Adipocyte (in vitro differentiated cells): Measurements from ENCODE around the gene RASSF7.
A peak's percentile ranks its signal among the peaks of the same experiment; 100 is the strongest.

Experiments
- DNase-seq: peaks from one replicate; pipeline ENCODE4 v3.0.0-alpha.2; 2015; ENCODE audit warnings: low read depth
- H3K27me3 ChIP-seq: replicated peaks from 2 replicates; pipeline ENCODE4 v1.7.0; 2013; ENCODE audit warnings: mild to moderate bottlenecking, low read length, moderate library complexity; ENCODE audit not compliant: control insufficient read depth, insufficient read depth
- H3K36me3 ChIP-seq: 2 replicates; pipeline ENCODE4 v1.7.0; 2013; ENCODE audit warnings: low read length, mild to moderate bottlenecking, moderate library complexity; ENCODE audit not compliant: control insufficient read depth, insufficient read depth, severe bottlenecking
- H3K4me1 ChIP-seq: 2 replicates; pipeline ENCODE4 v1.7.0; 2013; ENCODE audit warnings: mild to moderate bottlenecking, low read length, moderate library complexity; ENCODE audit not compliant: control insufficient read depth, insufficient read depth
- H3K4me3 ChIP-seq: 2 replicates; pipeline ENCODE4 v1.7.0; 2013; ENCODE audit warnings: mild to moderate bottlenecking, low read length, moderate library complexity
- H3K9ac ChIP-seq: 2 replicates; pipeline ENCODE4 v1.7.0; 2013; ENCODE audit warnings: mild to moderate bottlenecking, low read length, moderate library complexity
- H3K9me3 ChIP-seq: 2 replicates; pipeline ENCODE4 v1.7.0; 2013; ENCODE audit warnings: mild to moderate bottlenecking, low read length, moderate library complexity; ENCODE audit not compliant: control insufficient read depth

The RASSF7 gene

GRCh38 chr11:548700-549603 lies 11.8 kb upstream of the RASSF7 start:
- Histone ChIP-seq H3K4me3 (no peak overlapping the region), H3K9ac (no peak overlapping the region), H3K4me1 (no peaks in the 10 kb centered on the region), H3K36me3 (no peaks in the 10 kb centered on the region), H3K9me3 (no peaks in the 10 kb centered on the region), H3K27me3 (peaks cover 5% of the 10 kb centered on the region)
- no peak for DNase-seq

DNA sequence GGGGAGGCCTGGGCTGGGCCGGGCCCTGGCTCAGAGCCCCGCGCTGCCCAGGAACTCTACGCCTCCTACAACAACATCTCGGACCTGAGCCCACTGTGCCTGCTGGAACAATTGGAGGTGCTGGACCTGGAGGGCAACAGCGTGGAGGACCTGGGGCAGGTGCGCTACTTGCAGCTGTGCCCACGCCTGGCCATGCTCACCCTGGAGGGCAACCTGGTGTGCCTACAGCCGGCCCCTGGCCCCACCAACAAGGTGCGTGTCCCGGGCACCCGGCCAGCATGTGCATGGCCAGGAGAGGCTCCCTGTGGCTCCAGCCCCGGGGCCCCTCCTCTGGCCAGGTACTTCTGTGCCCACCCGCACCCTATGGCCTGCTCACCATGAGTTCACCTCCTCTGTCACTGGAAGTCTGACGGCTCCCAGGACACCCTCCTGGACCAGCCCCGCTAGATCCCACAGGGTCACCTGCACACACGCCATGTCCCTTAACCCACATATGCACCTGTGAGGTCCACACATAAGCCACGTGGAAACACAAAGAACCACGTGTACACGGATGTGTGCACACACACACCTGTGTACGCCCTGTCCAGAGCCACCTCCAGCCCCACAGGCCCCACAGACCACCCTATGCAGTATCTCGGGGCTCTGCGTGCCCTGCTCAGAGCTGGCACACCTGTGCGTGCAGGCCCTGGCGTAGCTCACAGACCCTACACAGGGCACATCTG lies 10.6 kb upstream of the RASSF7 start:
- no peak for DNase-seq
- H3K4me3 ChIP-seq = no peak overlapping the region

GRCh38 chr11:550746-551085 lies 10.1 kb upstream of the RASSF7 start:
- no peak for DNase-seq
- peaks cover 12% of the 10 kb centered on the region for H3K27me3 ChIP-seq
- no peaks in the 10 kb centered on the region for H3K9me3 ChIP-seq
- no peaks in the 10 kb centered on the region for H3K36me3 ChIP-seq
- no peak overlapping the region for H3K4me3 ChIP-seq
- no peak overlapping the region for H3K9ac ChIP-seq
- H3K4me1 ChIP-seq = no peaks in the 10 kb centered on the region

More for the DNA sequence above, 10.6 kb upstream of the RASSF7 start:
- Histone ChIP-seq H3K4me1 (no peaks in the 10 kb centered on the region), H3K9ac (no peak overlapping the region), H3K36me3 (no peaks in the 10 kb centered on the region), H3K9me3 (no peaks in the 10 kb centered on the region), H3K27me3 (peaks cover 12% of the 10 kb centered on the region)

DNA sequence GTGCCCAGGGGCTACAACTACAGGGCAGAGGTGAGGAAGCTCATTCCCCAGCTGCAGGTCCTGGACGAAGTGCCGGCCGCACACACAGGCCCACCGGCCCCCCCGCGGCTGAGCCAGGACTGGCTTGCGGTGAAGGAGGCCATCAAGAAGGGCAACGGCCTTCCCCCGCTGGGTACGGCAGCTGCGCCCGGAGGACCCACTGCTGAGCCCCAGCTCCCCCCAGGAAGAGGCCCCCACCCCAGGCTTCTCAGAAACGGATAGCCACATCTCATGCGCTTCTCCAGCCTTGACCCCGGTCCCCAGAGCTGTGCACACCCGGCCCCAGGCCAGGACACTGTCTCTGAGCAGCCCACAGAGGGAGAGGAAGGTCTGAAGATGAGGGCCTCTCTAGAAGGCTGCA lies 9.6 kb upstream of the RASSF7 start:
- H3K9ac ChIP-seq = no peak overlapping the region
- peaks cover 12% of the 10 kb centered on the region for H3K27me3 ChIP-seq
- H3K4me1 ChIP-seq = no peaks in the 10 kb centered on the region
- no peaks in the 10 kb centered on the region for H3K9me3 ChIP-seq
- DNase-seq = no peak
- H3K36me3 ChIP-seq = no peaks in the 10 kb centered on the region
- no peak overlapping the region for H3K4me3 ChIP-seq

GRCh38 chr11:551596-551995 lies 9.2 kb upstream of the RASSF7 start:
- no peak overlapping the region for H3K9ac ChIP-seq
- no peaks in the 10 kb centered on the region for H3K36me3 ChIP-seq
- H3K4me1 ChIP-seq = no peaks in the 10 kb centered on the region
- no peak for DNase-seq
- H3K27me3 ChIP-seq = peaks cover 12% of the 10 kb centered on the region
- H3K9me3 ChIP-seq = no peaks in the 10 kb centered on the region
- H3K4me3 ChIP-seq = no peak overlapping the region

DNA sequence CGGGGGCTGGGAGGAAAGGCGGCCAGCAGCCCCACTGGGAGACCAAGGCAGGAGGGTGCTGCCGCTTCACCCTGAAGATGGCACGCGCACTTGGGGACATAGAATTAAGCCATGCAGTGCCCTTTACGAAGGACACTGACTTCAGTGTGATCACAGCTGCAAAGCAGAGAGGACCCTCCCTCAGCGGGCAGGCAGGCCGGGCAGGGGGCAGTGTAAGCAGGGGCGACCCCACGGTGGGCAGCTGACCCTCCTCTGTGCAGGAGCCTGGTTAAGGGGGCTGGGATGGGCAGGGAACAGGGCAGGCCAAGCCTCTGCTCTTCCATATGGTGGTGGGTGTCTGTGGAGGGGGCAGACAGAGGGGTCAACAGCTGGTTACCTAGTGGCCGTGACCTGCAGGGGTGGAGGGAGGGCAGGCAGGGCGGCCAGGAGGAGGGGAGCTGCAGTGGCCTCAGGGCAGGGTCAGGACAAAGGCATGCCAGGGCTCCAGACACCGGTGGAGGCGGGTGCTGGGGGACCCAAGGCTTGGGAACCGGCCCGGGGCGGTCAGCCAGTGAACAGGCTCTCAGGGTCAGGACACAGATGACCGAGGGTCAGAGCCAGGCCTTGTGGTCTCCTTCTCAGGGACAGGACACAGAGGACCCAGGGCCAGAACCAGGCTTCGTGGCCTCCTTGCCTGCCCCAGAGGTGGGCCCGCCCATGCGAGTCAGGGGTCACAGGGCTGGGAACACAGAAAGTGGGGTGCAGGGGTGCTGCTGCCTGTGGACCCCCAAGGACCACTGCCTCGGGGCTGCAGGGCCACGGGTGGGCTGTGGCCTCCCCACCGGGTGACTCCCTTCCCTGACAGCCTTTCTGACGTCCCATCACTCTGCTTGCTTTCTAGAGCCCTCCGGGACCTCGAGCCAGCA lies 7.4 kb upstream of the RASSF7 start:
- H3K36me3 ChIP-seq = no peaks in the 10 kb centered on the region
- peaks cover 26% of the 10 kb centered on the region for H3K27me3 ChIP-seq
- no peak overlapping the region for H3K9ac ChIP-seq
- no peak for DNase-seq
- H3K4me1 ChIP-seq = no peaks in the 10 kb centered on the region
- H3K4me3 ChIP-seq = no peak overlapping the region
- H3K9me3 ChIP-seq = no peaks in the 10 kb centered on the region

DNA sequence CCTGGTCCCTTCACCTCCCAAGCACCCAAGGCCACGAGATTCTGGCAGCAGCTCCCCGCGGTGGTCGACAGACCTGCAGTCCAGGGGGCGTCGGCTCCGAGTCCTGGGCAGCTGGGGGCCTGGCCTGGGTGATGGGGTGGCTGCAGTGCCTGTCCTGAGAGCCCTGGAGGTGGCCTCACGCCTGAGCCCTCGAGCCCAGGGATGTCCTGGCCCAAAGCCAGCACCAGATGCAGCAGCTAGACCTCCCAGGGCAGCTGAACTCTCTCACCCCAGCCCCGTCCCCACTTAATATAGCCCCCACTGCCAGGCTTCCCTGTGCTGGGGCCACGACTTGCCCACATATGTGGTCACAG lies 6.8 kb upstream of the RASSF7 start:
- Histone ChIP-seq H3K9ac (no peak overlapping the region), H3K9me3 (no peaks in the 10 kb centered on the region), H3K36me3 (no peaks in the 10 kb centered on the region), H3K4me1 (no peaks in the 10 kb centered on the region), H3K4me3 (no peak overlapping the region), H3K27me3 (peaks cover 27% of the 10 kb centered on the region)
- DNase-seq = no peak

DNA sequence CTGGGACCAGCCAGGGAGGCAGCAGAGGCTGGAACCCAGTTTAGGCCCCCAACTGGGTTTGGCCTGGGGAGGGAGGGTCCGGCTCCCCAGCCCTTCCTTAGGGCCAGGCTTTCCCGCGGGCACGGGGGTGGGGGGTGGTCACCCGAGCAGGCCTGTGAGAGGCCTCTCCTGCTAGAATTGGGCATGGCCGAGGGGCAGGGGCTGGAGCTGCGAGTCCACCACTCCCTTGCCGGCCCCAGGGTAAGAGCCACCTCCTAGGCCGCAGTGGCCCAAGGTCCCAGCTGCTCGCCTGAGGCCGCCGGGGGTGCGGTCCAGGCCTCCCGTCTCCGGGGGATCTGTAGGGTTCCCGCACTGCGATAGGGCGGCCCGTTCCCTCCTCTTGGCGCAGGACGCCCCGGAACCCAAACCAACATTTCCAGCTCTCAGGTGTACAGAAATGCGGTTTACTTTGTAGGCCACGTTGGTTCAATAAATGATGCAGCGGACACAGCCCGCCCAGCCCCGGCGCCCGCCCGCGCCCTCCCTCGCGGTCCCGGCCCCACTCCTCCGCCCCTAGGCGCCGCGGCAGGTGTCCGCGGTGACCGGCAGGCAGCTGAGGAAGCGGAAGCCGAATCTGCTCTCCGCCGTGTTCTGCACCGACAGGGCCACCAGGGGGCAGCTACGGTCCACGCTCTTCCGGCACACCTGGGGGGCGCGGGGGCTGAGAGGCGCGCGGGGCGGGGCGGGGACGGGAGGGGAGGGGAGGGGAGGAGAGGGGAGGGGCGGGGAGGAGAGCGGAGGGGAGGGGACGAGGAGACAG lies 6.1 kb upstream of the RASSF7 start:
- Histone ChIP-seq H3K4me1 (no peaks in the 10 kb centered on the region), H3K9me3 (no peaks in the 10 kb centered on the region), H3K9ac (no peak overlapping the region), H3K4me3 (no peak overlapping the region), H3K36me3 (no peaks in the 10 kb centered on the region), H3K27me3 (peaks cover 34% of the 10 kb centered on the region)
- peak; percentile 74 for DNase-seq

DNA sequence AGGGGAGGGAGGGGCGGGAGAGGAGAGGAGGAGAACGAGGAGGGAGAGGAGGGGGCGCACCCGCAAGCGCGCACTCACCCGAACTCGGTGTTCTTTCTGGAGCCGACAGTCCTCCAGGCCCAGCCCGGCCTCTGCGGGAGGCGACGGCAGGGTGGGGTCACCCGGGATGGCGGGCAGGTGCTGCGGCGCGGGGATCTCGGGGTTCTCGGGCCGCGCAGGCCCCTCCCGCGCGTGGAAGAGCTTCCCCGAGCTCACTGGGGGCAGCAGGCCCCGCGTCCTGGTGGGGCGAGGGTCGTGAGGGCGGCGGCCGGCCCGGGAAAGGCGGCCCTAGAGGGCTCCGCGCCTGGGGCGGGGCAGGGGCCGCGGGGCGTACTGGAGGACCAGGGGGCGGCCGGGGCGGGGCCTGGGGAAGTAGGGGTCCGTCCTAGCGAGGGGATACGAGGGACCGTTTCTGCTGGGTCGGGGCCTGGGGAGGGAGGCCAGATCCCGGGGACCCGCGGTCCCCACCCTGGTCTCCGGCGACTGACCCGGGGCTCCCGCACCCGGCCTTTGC lies 5.5 kb upstream of the RASSF7 start:
- no peak for DNase-seq
- Histone ChIP-seq H3K4me3 (no peak overlapping the region), H3K27me3 (peaks cover 34% of the 10 kb centered on the region), H3K9ac (no peak overlapping the region), H3K4me1 (no peaks in the 10 kb centered on the region), H3K9me3 (no peaks in the 10 kb centered on the region), H3K36me3 (no peaks in the 10 kb centered on the region)

DNA sequence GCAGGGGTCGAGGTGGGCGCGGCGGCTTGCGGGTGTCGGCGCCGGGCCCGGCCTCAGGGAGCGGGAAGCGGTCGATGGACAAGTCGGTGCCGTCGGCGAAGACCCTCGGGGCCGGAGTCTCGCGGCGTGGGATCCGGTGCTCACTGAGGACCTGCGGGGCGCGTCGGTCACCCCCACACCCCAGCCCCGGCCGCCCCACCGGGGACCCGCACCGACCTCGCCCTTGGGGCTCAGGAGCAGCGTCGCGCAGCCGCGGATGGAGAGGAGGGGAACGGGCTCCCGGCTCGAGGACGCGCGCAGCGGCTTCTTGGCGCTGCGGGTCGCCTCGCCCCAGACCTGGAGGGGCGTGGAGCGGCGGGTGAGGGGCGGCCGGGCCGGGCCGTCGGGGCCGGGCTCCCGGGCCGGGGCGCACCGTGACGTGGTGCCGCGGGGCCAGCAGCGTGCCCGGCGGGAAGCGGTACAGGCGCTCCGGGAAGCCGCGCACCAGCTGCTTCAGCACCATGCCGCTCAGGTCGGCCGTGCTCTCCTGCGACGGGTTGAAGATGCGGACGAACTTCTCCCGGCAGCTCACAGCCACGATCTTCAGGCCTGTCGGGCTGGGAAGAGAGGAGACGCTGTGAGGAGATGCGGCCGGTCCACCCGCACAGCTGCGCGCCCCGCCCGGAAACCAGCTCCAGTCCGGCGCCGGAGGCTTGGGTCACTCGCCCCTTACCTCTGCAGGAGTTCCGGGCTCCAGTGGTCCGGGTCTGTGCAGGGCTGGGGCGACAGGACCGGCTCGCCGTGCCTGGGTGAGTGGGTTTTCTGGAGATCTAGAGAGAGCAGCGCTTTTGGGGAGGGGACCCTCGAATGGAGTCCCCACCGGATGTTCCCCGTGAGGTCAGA lies 4.7 kb upstream of the RASSF7 start:
- Histone ChIP-seq H3K9ac (no peak overlapping the region), H3K4me1 (no peaks in the 10 kb centered on the region), H3K9me3 (no peaks in the 10 kb centered on the region), H3K36me3 (no peaks in the 10 kb centered on the region), H3K27me3 (peaks cover 34% of the 10 kb centered on the region), H3K4me3 (no peak overlapping the region)
- DNase-seq = peak; percentile 28
